Measurements from ENCODE around the gene KREMEN1.

DNA sequence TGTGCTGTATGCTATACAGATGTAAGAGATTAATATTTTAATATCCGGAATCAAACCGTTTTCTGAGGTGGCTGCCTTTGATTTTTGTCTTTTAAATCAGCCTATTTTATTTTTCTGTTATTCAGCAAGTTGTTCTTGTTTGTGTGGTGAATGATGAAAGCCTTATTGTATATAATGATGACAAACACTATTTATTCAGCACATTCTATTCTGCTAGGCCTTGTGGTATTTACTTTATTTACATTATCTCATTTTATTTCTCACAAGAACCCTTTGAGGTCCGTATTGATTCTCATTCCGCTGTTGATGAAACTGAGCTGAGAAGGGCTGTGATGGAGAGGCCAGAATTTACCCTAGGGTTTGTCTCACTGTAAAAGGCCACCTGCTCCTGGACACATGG lies 40.5 kb downstream of the KREMEN1 start:
- TF ChIP-seq, protein P1, sequence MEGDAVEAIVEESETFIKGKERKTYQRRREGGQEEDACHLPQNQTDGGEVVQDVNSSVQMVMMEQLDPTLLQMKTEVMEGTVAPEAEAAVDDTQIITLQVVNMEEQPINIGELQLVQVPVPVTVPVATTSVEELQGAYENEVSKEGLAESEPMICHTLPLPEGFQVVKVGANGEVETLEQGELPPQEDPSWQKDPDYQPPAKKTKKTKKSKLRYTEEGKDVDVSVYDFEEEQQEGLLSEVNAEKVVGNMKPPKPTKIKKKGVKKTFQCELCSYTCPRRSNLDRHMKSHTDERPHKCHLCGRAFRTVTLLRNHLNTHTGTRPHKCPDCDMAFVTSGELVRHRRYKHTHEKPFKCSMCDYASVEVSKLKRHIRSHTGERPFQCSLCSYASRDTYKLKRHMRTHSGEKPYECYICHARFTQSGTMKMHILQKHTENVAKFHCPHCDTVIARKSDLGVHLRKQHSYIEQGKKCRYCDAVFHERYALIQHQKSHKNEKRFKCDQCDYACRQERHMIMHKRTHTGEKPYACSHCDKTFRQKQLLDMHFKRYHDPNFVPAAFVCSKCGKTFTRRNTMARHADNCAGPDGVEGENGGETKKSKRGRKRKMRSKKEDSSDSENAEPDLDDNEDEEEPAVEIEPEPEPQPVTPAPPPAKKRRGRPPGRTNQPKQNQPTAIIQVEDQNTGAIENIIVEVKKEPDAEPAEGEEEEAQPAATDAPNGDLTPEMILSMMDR (IDR thresholded peaks at IDR 0.05; ENCODE audit: poor library complexity) = no peak
- TF ChIP-seq EZH2 (IDR thresholded peaks at IDR 0.05; ENCODE audit: borderline replicate concordance) = no peak
